RPMI8226 (cell line): ENCODE measurements around the gene COG8.
"Not testable (repeated sequence)": the region's sequence is repeated elsewhere in the genome, so short reads cannot be mapped to it uniquely, and the experiment has no call there.

Experiments
- DNase-seq: peaks from one replicate; pipeline ENCODE4 v3.0.0-alpha.2; 2015

The COG8 gene

GRCh38 chr16:69318177-69318910 lies 21.0 kb downstream of the COG8 start:
- DNase-seq = no peak

DNA sequence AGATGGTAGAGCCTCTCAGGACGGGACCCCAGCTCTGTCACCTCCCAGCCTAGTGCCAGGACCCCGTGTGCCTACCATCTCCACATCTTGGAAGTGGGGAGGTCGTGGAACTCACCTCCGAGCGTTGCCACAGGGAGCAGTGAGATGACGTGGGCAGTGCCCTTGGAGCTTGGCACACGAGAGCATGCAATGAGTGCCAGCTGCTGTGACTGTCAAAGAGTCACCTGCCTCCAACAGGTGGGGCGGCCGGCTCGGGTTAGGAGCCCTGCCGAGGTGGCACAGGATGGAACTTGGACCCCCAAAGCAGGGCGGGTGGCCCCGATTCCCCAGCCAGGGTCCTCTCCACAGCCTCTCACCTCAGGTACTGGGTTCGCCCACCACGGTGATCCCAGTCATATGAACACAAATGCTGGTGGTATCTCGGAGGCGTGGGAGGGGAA lies 22.7 kb downstream of the COG8 start:
- DNase-seq = no peak

- no peak for DNase-seq
Observed at GRCh38 chr16:69315486-69316311, 23.7 kb downstream of the COG8 start.

GRCh38 chr16:69314534-69314933 lies 24.8 kb downstream of the COG8 start:
- DNase-seq = no peak

DNA sequence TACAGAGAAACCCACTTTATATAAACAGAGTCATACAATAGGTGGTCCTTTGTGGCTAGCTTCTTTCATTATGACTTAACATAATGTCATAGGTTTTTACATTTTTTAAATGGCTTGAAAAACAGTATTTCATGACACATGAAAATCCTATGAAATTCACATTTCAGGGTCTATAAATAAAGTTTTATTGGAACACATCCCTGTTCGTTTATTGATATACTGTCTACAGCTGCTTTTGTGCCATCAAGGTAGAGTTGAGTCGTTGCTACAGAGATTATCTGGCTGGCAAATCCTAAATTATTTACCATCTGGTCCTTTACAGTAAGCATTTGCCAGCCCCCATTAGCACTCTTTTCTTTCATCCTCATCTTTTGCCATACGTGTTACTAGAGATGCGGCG lies 25.9 kb downstream of the COG8 start:
- DNase-seq = no peak

DNA sequence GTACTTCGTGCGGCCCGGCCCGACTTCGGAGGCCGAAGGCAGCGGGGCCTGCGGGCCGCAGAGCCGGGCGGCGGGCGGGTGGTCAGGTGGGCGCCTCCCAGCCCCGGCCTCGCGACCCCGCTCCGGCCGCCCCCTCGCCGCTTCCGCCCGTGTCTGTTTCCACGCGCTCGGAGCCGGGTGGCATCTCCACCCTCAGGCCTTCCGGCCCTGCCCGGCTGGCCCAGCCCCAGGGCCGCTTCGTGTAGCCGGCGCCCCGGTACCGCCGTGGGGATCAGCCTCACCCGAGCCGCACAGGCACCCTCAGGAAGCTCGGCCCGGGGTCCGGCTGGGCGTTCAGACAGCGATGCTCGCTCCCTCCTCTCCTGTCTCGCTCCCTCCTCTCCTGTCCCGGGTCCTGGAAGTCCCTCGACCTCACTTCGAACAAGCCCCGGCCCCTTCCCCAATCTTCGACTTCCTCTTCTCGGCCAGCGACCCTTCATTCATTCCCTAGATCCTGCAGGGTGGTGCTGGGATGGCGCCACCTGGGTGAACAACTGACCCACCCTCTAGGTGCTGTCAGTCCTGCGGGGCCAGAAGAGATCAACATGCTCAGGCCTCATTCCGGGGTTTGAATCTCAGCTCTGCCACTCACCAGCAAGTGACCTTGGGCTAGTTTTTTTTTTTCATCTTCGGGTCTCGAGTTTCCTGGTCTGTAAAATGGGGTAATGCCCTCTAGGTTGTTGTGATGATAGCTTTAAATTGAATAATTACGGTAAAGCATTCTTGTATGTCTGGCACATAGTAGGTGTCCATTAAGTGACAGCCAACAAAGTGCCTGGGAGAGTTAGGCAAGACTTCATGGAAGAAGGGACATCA lies 27.6 kb downstream of the COG8 start:
- peak; percentile 67 for DNase-seq

- DNase-seq = peak; percentile 98
Observed at GRCh38 chr16:69310653-69311532, 28.5 kb downstream of the COG8 start, which contains the start of gene VPS4A. Gene VPS4A (plus strand): TSS chr16:69311350. CDS start chr16:69311512, 162 bp downstream.

DNA sequence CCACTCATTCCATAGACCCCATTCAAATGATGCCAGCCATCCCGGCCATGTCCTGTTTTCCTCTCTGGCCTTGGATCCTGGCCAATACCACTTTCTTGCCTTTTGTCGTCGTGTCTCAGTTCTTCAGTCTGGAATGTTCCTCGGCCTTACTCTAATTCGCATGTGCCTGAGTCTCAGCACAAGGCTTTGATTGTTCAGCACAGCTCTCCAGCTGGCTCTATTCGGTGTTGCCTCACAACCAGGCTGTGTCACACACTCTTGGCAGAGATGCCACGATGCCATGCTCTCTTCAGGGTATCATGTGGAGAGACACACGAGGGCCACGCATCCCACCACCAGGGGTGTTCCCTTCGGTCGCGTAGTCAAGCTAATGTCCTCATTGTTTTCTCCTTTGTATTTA lies 30.0 kb downstream of the COG8 start:
- DNase-seq = no peak

DNA sequence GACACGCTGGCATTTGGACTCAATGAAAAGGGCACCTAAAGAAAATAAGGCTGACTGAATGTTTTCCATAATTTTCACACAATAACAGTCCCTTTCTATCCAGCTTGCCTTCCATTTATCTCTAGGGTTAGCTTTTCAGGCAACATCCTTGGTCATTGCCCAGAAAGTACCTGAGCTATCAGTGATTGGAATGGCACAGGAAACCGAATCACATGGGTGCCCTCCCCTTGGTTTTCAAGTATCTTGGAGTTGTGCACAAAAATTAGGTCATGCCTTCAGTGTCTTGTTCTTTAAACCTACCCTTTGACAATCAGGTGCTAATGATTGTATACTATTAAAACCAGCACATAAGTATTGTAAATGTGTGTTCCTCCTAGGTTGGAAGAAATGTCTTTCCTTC lies 31.5 kb downstream of the COG8 start:
- no peak for DNase-seq

DNA sequence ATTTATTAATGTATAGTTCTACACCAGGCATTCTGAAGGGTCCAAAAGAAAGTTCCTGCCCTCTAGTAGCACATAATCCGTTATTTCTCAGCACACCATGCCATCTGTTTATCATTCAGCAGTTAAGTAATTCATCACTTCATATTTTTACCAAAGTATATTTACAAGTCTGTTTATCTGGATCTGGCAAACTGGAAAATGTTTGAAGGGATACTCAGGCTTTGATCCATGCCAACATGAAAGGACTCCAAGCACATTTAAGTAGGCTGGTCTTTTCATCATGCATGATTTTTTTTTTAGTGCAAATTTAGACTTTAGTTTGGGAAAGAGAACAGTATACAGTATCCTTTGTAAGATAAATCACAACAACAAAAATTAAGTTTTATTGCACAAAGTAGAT lies 32.3 kb downstream of the COG8 start:
- no peak for DNase-seq

DNA sequence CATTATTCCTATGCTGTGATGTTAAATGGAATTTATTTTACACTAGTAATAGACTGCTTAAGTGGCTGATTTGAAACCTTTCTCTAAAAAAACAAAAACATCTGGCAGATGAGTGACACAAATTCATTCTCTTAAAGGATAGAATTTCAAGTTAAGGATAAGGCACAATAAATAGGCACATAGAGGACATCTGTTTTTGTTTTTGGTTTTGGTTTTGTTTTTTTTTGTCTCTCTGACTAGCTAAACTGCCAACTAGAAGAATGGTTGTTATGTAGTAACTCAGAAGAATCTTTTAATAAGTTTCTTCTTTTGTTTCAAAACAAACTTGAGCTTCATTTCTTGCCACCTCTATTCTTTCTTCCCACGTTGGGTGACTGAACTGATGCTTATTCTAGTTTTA lies 33.3 kb downstream of the COG8 start:
- no peak for DNase-seq

GRCh38 chr16:69302301-69302700 lies 37.1 kb downstream of the COG8 start:
- no peak for DNase-seq

DNA sequence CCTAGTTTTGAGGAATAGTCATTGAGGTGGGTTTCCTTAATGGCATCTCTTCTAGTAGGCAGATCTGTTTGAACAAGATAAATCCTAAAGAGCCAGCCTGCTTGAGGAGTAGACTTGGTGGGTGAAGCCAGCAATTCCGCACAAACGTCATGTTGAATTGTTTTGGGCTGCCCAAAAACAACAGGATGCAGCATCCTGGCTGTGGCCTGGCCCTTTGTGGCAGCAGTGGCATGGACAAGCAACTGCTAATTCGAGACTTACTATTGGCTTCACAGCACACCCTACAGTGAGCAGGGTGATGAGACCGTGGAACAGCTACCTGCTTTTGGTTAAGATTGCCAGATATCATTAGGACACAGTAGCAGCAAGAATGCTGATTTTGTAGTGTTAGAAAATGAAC lies 37.5 kb downstream of the COG8 start:
- DNase-seq = no peak

DNA sequence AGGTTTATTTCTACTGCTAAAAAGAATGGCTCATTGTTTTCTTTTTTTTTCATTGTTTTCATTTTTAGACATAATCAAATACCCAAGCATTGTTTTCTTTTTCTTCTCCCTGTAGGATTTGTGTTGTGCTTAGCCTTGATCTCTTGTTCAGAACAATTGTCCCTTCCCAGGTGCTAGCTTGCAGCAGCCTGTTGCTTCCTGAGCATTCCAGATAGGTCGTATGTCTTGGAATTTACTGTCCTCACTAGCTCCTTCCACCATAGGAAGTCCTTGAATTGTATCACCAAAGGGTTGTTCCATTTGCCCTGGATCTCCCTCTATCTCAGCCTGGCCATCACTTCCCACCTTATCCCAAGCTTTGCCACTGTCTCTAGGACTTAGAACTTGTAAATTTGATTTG lies 38.2 kb downstream of the COG8 start:
- DNase-seq = no peak

DNA sequence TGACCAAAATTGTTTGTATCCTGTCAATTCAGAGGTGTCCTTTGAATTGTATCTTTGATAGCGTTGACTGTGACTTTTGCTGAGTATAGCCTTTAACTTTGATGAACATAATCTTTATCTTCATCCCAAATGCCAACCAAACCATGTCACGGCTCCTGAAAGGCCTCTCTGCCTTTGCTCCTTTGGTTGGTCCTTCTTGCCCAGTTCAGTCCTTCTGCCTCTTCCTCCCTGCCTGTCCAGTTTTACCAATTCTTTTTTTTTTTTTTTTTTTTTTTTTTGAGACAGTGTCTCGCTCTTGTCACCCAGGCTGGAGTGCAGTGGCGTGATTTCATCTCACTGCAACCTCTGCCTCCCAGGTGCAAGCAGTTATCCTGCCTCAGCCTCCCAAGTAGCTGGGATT lies 41.1 kb downstream of the COG8 start:
- no peak for DNase-seq

DNA sequence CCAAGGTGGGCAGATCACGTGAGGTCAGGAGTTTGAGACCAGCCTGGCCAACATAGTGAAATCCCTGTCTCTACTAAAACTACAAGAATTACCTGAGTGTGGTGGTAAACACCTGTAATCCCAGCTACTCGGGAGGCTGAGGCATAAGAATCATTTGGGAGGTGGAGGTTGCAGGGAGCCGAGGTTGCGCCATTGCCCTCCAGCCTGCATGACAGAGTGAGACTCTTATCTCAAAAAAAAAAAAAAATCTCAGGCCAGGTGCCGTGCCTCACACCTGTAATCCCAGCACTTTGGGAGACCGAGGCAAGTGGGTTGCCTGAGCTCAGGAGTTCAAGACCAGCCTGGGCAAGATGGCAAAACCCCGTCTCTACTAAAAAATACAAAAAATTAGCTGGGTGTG lies 42.6 kb downstream of the COG8 start:
- not testable (repeated sequence) for DNase-seq

DNA sequence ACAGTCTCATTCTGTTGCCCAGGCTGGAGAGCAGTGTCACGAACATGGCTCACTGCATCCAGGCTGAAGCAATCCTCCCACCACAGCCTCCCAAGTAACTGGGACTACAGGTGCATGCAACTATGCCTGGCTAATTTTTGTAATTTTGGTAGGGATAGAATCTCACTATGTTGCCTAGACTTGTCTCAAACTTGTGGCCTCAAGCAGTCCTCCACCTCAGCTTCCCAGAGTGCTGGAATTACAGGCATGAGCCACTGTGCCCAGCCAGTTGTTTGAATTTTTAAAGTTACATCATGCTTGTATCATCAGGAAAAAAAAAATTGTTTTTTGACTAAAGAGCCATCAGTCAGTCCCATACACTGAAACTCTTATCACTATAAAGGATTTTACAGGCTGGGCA lies 45.3 kb downstream of the COG8 start:
- no peak for DNase-seq

GRCh38 chr16:69293401-69293800 lies 46.0 kb downstream of the COG8 start:
- DNase-seq = no peak

- DNase-seq = not testable (repeated sequence)
Observed at GRCh38 chr16:69291657-69292056, 47.7 kb downstream of the COG8 start.

GRCh38 chr16:69286941-69287713 lies 52.2 kb downstream of the COG8 start:
- DNase-seq = peak; percentile 75

DNA sequence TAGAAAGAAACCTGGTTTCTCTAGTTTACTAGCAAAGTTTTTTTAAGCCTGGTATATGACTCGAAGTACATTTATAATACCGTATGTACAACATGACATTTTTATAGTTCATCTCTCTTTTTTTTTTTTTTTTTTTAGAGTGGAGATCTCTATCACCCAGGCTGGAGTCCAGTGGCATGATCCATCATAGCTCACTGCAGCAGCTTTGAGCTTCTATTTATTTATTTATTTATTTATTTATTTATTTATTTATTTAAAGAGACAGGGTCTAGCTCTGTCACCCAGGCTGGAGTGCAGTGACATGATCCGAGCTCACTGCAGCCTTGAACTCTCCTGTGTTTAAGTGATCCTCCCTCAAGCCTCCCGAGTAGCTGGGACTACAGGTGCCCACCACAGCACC lies 54.1 kb downstream of the COG8 start:
- DNase-seq = no peak
